Measurements from ENCODE around the gene ARG1.

ARG1 gene

DNA sequence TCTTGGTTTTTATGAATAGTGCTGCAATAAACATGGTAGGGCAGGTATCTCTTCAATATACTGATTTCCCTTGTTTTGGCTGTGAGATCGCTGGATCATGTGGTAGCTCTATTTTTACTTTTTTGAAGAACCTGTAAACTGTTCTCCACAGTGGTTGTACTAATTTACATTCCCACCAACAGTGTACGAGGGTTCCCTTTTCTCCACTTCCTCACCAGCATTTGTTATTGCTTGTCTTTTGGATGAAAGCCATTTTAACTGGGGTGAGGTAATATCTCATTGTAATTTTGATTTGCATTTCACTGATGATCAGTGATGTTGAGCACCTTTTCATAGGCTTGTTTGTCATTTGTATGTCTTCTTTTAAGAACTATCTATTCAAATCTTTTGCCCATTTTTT is 8.0 kb upstream of the ARG1 start:
- Histone ChIP-seq H3K27ac (ENCODE audit: low read length) (no peak overlapping the region), H3K9ac (ENCODE audit: low read length) (no peak overlapping the region), H3K36me3 (replicated peaks; ENCODE audit: insufficient read depth, low read length) (no peaks in the 10 kb centered on the region), H3K4me2 (ENCODE audit: low read depth, low read length) (no peak overlapping the region), H3K9me3 (replicated peaks; ENCODE audit: insufficient read depth, low read length) (no peaks in the 10 kb centered on the region), H3K27me3 (replicated peaks; ENCODE audit: insufficient read depth, low read length) (no peaks in the 10 kb centered on the region), H3K4me3 (ENCODE audit: low read length) (no peak overlapping the region), H3F3A (ENCODE audit: insufficient read depth, low read length) (no peaks in the 10 kb centered on the region), H3K79me2 (ENCODE audit: low read length) (no peaks in the 10 kb centered on the region), H2AFZ (ENCODE audit: low read length) (no peak overlapping the region), H4K20me1 (ENCODE audit: insufficient read depth, low read length) (no peaks in the 10 kb centered on the region), H3K9me2 (replicated peaks; ENCODE audit: insufficient read depth, low read length) (no peaks in the 10 kb centered on the region), H3K4me1 (ENCODE audit: low read length) (no peaks in the 10 kb centered on the region)
- no peak for DNase-seq
- no peak for TF ChIP-seq EZH2phosphoT487 (IDR thresholded peaks at IDR 0.05; ENCODE audit: low read length)
- TF ChIP-seq EZH2 (optimal IDR thresholded peaks at IDR 0.05; ENCODE audit: low read depth, low read length), result no peak
- TF ChIP-seq, protein P1, sequence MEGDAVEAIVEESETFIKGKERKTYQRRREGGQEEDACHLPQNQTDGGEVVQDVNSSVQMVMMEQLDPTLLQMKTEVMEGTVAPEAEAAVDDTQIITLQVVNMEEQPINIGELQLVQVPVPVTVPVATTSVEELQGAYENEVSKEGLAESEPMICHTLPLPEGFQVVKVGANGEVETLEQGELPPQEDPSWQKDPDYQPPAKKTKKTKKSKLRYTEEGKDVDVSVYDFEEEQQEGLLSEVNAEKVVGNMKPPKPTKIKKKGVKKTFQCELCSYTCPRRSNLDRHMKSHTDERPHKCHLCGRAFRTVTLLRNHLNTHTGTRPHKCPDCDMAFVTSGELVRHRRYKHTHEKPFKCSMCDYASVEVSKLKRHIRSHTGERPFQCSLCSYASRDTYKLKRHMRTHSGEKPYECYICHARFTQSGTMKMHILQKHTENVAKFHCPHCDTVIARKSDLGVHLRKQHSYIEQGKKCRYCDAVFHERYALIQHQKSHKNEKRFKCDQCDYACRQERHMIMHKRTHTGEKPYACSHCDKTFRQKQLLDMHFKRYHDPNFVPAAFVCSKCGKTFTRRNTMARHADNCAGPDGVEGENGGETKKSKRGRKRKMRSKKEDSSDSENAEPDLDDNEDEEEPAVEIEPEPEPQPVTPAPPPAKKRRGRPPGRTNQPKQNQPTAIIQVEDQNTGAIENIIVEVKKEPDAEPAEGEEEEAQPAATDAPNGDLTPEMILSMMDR (IDR thresholded peaks at IDR 0.05; ENCODE audit: low read length), result no peak

DNA sequence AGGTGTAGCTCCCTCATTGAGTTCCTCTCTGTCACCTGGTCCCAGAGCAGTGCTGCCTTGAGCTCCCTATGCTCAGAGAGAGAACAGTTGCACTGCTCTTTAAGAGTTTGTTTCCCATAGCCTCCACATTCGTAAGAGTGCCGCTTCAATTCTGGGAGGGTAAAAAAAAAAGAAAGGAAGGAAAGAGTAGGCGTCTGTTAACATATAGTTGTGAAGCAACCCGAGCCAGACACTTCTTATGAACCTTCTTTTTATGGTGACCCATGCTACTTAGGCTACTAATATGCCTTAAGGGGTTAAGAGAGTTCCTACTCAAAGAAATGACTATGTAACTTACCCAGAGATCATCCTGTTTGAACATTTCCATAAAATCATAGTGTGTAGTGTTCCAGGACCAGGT is 4.3 kb upstream of the ARG1 start:
- Histone ChIP-seq H2AFZ (ENCODE audit: low read length) (no peak overlapping the region), H3K4me1 (ENCODE audit: low read length) (no peaks in the 10 kb centered on the region), H3K9me2 (replicated peaks; ENCODE audit: insufficient read depth, low read length) (no peaks in the 10 kb centered on the region), H3K9me3 (replicated peaks; ENCODE audit: insufficient read depth, low read length) (no peaks in the 10 kb centered on the region), H3K79me2 (ENCODE audit: low read length) (no peaks in the 10 kb centered on the region), H4K20me1 (ENCODE audit: insufficient read depth, low read length) (no peaks in the 10 kb centered on the region), H3F3A (ENCODE audit: insufficient read depth, low read length) (no peaks in the 10 kb centered on the region), H3K4me2 (ENCODE audit: low read depth, low read length) (no peak overlapping the region), H3K36me3 (replicated peaks; ENCODE audit: insufficient read depth, low read length) (no peaks in the 10 kb centered on the region), H3K27me3 (replicated peaks; ENCODE audit: insufficient read depth, low read length) (no peaks in the 10 kb centered on the region), H3K9ac (ENCODE audit: low read length) (no peak overlapping the region), H3K27ac (ENCODE audit: low read length) (no peak overlapping the region), H3K4me3 (ENCODE audit: low read length) (no peak overlapping the region)
- no peak for DNase-seq
- TF ChIP-seq, protein P1 (IDR thresholded peaks at IDR 0.05; ENCODE audit: low read length), result no peak
- no peak for TF ChIP-seq EZH2phosphoT487 (IDR thresholded peaks at IDR 0.05; ENCODE audit: low read length)

DNA sequence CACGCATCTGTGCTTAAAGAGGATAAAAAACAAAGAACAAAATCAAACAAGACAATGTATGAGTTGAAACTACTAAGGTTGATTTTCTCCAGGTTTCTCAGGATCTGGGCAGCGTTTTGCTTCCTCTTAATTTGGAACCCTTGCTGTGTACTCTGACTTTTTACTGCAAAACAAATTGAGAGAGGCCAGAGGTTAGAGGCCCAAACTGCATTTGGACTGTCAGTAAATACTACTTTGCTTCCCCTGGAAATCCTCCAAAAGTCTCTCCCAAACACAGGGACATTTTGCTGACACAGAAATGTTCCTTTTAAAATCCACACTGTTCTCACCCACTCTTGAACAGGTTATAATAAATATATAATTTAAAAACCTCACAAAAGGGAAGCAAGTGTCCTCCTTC is 1.1 kb downstream of the ARG1 start:
- H4K20me1 ChIP-seq (ENCODE audit: insufficient read depth, low read length), result no peaks in the 10 kb centered on the region
- no peaks in the 10 kb centered on the region for H3K79me2 ChIP-seq (ENCODE audit: low read length)
- H3K4me2 ChIP-seq (ENCODE audit: low read depth, low read length), result no peak overlapping the region
- no peaks in the 10 kb centered on the region for H3K9me3 ChIP-seq (replicated peaks; ENCODE audit: insufficient read depth, low read length)
- peaks cover 3% of the 10 kb centered on the region; the same call in 1 of the 2 replicates for H3K36me3 ChIP-seq (replicated peaks; ENCODE audit: insufficient read depth, low read length)
- H3K9me2 ChIP-seq (replicated peaks; ENCODE audit: insufficient read depth, low read length), result no peaks in the 10 kb centered on the region
- TF ChIP-seq, protein P1 (IDR thresholded peaks at IDR 0.05; ENCODE audit: low read length), result no peak
- no peak for TF ChIP-seq EZH2phosphoT487 (IDR thresholded peaks at IDR 0.05; ENCODE audit: low read length)
- TF ChIP-seq EZH2 (optimal IDR thresholded peaks at IDR 0.05; ENCODE audit: low read depth, low read length), result no peak
- H3K4me1 ChIP-seq (ENCODE audit: low read length), result no peaks in the 10 kb centered on the region
- no peak overlapping the region for H3K27ac ChIP-seq (ENCODE audit: low read length)
- no peak overlapping the region for H2AFZ ChIP-seq (ENCODE audit: low read length)
- H3F3A ChIP-seq (ENCODE audit: insufficient read depth, low read length), result no peaks in the 10 kb centered on the region
- no peaks in the 10 kb centered on the region for H3K27me3 ChIP-seq (replicated peaks; ENCODE audit: insufficient read depth, low read length)
- no peak overlapping the region for H3K9ac ChIP-seq (ENCODE audit: low read length)
- no peak overlapping the region for H3K4me3 ChIP-seq (ENCODE audit: low read length)
- no peak for DNase-seq
